A549 (cell line): ENCODE results near the gene RRBP1.

Source experiments
- CBX2 ChIP-seq: fragments of 200-600 bp; sonication (generic); IDR thresholded peaks from 2 replicates; pipeline ENCODE4 v1.6.1; 2016; ENCODE audit warnings: low read depth, mild to moderate bottlenecking, borderline replicate concordance
- CEBPB ChIP-seq, 2 experiments: fragments of >200 bp in 1 of 2; sonication (Bioruptor Twin) in 1 of 2; formaldehyde crosslinking in 1 of 2; IDR thresholded peaks; 2 replicates each; pipeline ENCODE4 v1.6.1; 2012 to 2016
- CHD2 ChIP-seq: fragments of 150-350 bp; IDR thresholded peaks from 2 replicates; pipeline ENCODE4 v1.6.1; 2014; ENCODE audit warnings: low read length; ENCODE audit not compliant: partially characterized antibody
- EP300 ChIP-seq, 2 experiments: fragments of >200 bp; sonication (Bioruptor Twin); formaldehyde crosslinking; IDR thresholded peaks; 2 replicates in 1 of 2; 3 replicates in 1 of 2; pipeline ENCODE4 v1.6.1; 2016 to 2017
- MAZ ChIP-seq: fragments of 150-350 bp; IDR thresholded peaks from 2 replicates; pipeline ENCODE4 v1.6.1; 2014; ENCODE audit warnings: antibody characterized with exemption, low read depth, low read length, borderline replicate concordance
- NR3C1 ChIP-seq: fragments of >200 bp; sonication (Bioruptor Twin); formaldehyde crosslinking; IDR thresholded peaks from 3 replicates; pipeline ENCODE4 v1.6.1; 2017
- POLR2A ChIP-seq: IDR thresholded peaks from 2 replicates; pipeline ENCODE4 v1.6.1; 2012; ENCODE audit warnings: mild to moderate bottlenecking, low read length
- TF ChIP-seq, protein P1 (sequence below): fragments of >200 bp; sonication (Bioruptor Twin); formaldehyde crosslinking; IDR thresholded peaks from 3 replicates; pipeline ENCODE4 v1.5.1; 2016
- TF ChIP-seq, protein P2 (sequence below): fragments of 150-350 bp; IDR thresholded peaks from 2 replicates; pipeline ENCODE4 v1.6.1; 2014; ENCODE audit warnings: low read depth, mild to moderate bottlenecking, low read length

DNA sequence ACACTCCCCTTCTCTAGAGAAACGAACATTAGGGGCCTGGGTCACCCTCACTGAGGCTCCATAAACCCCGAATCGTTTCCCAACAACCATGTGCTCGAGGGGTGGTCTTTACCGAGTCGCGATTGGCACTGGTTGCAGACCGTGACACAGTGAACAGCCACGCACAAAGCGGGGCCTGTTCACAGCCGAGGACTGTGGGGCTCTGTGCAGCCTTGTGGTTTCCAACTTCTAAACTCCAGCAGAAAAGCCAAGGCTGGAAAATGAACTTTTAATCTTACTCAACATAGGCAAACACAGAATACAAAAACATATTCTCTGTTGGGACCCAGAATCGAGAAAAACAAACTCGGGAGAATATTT is 19.0 kb downstream of the RRBP1 start:
- TF ChIP-seq, protein P1, sequence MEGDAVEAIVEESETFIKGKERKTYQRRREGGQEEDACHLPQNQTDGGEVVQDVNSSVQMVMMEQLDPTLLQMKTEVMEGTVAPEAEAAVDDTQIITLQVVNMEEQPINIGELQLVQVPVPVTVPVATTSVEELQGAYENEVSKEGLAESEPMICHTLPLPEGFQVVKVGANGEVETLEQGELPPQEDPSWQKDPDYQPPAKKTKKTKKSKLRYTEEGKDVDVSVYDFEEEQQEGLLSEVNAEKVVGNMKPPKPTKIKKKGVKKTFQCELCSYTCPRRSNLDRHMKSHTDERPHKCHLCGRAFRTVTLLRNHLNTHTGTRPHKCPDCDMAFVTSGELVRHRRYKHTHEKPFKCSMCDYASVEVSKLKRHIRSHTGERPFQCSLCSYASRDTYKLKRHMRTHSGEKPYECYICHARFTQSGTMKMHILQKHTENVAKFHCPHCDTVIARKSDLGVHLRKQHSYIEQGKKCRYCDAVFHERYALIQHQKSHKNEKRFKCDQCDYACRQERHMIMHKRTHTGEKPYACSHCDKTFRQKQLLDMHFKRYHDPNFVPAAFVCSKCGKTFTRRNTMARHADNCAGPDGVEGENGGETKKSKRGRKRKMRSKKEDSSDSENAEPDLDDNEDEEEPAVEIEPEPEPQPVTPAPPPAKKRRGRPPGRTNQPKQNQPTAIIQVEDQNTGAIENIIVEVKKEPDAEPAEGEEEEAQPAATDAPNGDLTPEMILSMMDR = no peak
- no peak for TF ChIP-seq POLR2A
- TF ChIP-seq CBX2 = no peak
- no peak for TF ChIP-seq EP300 (IDR thresholded peaks at IDR 0.05)
- no peak for TF ChIP-seq MAZ
- no peak for TF ChIP-seq NR3C1
- TF ChIP-seq, protein P2, sequence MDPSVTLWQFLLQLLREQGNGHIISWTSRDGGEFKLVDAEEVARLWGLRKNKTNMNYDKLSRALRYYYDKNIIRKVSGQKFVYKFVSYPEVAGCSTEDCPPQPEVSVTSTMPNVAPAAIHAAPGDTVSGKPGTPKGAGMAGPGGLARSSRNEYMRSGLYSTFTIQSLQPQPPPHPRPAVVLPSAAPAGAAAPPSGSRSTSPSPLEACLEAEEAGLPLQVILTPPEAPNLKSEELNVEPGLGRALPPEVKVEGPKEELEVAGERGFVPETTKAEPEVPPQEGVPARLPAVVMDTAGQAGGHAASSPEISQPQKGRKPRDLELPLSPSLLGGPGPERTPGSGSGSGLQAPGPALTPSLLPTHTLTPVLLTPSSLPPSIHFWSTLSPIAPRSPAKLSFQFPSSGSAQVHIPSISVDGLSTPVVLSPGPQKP = no peak
- TF ChIP-seq CHD2 = no peak
- no peak for TF ChIP-seq CEBPB (IDR thresholded peaks at IDR 0.05)
